CD4-positive, alpha-beta T cell treated with Interleukin-10 for 1 hour (primary cell): ENCODE data around the gene SPACA4.
"Not testable (repeated sequence)": the region's sequence is repeated elsewhere in the genome, so short reads cannot be mapped to it uniquely, and the experiment has no call there.

Experiments
- DNase-seq: peaks from one replicate; pipeline ENCODE4 v3.0.0-alpha.2; 2020

The SPACA4 gene, protein sequence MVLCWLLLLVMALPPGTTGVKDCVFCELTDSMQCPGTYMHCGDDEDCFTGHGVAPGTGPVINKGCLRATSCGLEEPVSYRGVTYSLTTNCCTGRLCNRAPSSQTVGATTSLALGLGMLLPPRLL

DNA sequence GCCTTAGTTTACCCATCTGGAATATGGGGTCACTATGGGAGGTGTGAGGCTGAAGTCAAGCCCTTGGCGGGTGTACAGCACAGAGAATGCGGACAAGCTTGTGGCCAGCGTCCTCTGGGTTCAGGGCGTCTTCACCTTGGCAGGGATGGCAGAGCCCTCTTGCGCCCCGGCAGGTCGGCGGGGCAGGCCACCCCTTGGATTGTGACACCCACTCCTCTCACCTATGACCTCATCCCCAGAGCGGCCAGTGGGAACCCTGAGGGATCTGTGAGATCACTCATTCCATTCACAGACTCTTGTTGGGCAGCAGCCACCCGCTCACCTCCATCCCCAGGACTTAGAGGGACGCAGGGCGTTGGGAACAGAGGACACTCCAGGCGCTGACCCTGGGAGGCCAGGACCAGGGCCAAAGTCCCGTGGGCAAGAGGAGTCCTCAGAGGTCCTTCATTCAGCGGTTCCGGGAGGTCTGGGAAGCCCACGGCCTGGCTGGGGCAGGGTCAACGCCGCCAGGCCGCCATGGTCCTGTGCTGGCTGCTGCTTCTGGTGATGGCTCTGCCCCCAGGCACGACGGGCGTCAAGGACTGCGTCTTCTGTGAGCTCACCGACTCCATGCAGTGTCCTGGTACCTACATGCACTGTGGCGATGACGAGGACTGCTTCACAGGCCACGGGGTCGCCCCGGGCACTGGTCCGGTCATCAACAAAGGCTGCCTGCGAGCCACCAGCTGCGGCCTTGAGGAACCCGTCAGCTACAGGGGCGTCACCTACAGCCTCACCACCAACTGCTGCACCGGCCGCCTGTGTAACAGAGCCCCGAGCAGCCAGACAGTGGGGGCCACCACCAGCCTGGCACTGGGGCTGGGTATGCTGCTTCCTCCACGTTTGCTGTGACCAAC is at the start of gene SPACA4:
SPACA4 (plus strand) TSS at position 280 of the 896 bp plus-strand sequence; CDS start at position 517, 237 bp downstream.
- DNase-seq: no peak

DNA sequence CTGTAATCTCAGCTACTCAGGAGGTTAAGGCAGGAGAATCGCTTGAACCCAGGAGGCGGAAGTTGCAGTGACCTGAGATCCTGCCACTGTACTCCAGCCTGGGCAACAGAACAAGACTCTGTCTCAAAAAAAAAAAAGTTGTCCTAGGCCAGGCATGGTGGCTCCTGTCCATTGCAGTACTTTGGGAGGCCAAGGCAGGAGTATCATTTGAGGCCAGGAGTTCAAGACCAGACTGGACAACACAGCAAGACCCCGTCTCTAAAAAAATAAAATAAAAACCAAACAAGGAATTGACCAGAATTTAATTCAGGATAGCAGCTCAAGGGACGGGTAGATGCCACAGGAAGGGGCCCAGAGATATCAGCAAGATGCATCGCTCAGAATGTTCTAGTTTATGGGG is 49.7 kb upstream of the SPACA4 start:
- DNase-seq: no peak

- no peak for DNase-seq
Observed at GRCh38 chr19:48558018-48558684, 48.4 kb upstream of the SPACA4 start.

GRCh38 chr19:48560095-48560530 is 46.4 kb upstream of the SPACA4 start:
- DNase-seq: no peak

DNA sequence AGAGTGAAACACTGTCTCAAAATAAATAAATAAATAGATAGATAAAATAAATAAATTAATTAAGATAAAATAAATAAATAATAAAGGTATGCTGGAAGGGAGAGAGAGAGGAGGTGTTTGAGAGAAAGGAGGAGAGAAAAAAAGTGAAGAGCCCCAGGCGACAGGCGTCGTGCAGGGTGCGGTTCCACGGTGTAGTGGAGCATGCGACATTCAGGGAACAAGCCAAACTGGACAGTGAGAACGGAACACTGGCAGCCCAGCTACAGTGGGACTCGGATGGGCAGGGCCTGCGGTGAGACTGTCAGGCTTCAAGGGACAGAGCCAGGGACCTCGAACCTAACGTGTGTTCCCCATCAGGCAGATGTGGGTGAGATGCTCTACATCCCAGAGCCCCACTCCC is 45.1 kb upstream of the SPACA4 start:
- no peak for DNase-seq

DNA sequence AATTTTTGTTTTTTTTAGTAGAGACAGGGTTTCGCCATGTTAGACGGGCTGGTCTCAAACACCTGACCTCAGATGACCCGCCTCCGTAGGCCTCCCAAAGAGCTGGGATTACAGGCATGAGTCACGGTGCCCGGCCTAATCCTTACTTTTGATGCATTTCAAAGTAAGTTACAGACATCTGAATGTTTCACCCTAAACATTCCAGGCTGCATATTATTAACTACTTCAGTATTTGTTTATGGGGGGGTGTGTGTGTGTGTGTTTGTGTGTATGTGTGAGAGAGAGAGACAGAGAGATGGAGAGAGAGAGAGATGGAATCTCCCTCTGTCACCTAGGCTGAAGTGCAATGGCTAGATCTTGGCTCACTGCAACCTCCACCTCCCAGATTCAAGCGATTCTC is 41.5 kb upstream of the SPACA4 start:
- DNase-seq: no peak

- DNase-seq: no peak
Observed at GRCh38 chr19:48568345-48568886, 38.1 kb upstream of the SPACA4 start.

- no peak for DNase-seq
Observed at GRCh38 chr19:48569814-48570213, 36.7 kb upstream of the SPACA4 start.

DNA sequence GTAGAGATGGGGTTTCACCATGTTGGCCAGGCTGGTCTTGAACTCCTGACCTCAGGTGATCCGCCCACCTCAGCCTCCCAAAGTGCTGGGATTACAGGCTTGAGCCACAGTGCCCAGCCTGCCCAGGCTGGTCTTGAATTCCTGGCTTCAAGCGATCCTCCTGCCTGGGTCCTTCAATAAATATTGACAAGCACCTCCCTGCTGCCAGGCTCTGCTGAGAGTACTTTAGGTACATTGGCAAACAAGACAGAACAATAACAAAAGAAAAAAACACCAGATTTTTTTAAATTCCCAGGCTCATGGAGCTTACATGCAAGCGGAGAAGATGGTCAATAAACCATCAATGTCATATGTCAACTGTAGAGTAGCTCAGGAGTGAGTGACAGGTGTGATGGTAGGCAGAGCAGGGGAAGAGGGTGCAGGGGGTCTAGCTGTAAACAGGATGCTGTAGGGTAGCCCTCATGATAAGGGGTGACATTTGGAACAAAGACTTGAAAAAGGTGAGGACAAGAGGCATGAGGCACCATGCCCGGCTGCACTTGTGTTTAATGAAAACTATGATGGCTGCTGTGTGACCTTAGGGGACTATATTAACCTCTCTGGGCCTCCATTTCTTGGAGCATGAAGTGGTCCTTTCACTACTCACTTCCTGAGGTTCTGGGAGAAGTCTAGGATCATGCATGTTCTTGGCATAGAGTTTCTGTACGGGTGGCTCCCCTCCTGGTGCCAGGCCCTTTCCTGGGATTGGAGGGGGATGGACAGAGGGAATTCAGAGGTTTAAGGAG is 35.0 kb upstream of the SPACA4 start:
- DNase-seq: no peak

- no peak for DNase-seq
Observed at GRCh38 chr19:48573163-48573505, 33.4 kb upstream of the SPACA4 start.

GRCh38 chr19:48575931-48576622 is 30.5 kb upstream of the SPACA4 start:
- no peak for DNase-seq

GRCh38 chr19:48577908-48578307 is 28.6 kb upstream of the SPACA4 start:
- DNase-seq: not testable (repeated sequence)

GRCh38 chr19:48578891-48579290 is 27.7 kb upstream of the SPACA4 start:
- DNase-seq: no peak

GRCh38 chr19:48582168-48582567 is 24.4 kb upstream of the SPACA4 start:
- no peak for DNase-seq

GRCh38 chr19:48587387-48587786 is 19.2 kb upstream of the SPACA4 start:
- no peak for DNase-seq

- peak; percentile 86 for DNase-seq
Observed at GRCh38 chr19:48588670-48589401, 17.7 kb upstream of the SPACA4 start.

GRCh38 chr19:48591021-48591420 is 15.5 kb upstream of the SPACA4 start:
- no peak for DNase-seq

DNA sequence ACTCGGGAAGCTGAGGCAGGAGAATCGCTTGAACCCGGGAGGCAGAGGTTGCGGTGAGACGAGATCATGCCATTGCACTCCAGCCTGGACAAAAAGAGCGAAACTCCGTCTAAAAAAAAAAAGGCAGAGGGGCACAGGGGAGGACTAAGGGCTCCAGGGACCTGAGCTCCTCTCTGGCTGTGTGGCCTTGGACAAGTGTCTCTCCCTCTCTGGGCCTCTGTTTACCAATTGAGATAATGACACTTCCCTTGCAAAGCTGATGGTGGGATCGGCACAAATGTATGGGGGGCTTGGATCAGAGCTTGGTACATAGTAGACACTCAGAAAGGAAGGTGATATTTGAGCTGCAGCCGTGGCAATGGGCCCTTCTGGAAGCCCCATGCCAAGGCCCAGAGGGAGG is 11.4 kb upstream of the SPACA4 start:
- DNase-seq: no peak

DNA sequence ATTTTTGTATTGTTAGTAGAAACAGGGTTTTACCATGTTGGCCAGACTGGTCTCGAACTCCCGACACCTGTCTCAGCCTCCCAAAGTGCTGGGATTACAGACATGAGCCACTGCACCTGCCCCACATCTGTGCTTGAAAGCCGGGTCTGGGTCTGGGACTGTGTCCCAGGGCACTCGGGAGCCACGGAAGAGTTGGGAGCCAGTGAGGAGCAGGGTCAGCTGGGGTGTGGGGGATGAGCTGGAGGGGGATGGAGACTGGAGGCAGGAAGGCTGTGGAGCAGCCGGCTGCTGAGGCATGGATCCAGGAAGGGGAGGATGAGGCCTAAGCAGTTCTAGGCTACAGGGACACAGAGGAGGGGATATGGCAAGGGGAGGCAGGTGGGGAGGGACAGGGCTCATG is 10.7 kb upstream of the SPACA4 start:
- no peak for DNase-seq

DNA sequence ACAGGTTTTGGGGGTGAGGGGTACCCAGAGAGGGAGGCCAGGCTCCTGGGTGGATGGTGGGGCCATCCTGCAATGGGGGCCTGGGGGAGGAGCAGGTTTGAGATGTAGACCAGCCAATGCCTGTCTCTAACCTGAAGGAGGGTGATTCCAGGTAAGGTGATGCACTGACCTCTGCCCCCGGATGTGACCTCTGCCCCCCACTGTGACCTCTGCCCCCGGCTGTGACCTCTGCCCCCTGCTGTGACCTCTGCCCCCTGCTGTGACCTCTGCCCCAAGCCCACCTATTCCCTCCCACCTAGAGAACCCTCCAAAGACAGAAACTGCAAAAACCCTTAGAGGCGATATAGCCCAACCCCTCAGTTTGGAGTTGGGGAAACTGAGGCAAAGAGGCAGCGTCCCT is 10.3 kb upstream of the SPACA4 start:
- DNase-seq: no peak

- DNase-seq: peak; percentile 68
Observed at GRCh38 chr19:48596679-48597465, 9.7 kb upstream of the SPACA4 start.
